Epithelial cell of esophagus (primary cell): ENCODE results near the gene ILKAP.

ENCODE experiments used
- DNase-seq: peaks from one replicate; pipeline ENCODE4 v3.0.0; 2010; ENCODE audit warnings: low read depth
- H3K4me3 ChIP-seq: 2 replicates; pipeline ENCODE4 v1.5.1; 2011; ENCODE audit warnings: mild to moderate bottlenecking, low read length, control low read depth
- TF ChIP-seq, protein P1 (sequence below): IDR thresholded peaks from 2 replicates; pipeline ENCODE4 v1.5.1; 2011; ENCODE audit warnings: low read depth, mild to moderate bottlenecking, low read length, control low read depth, inconsistent platforms; ENCODE audit not compliant: insufficient read depth; ENCODE audit errors: missing control alignments

Gene ILKAP

GRCh38 chr2:238227587-238228032 is 24.1 kb upstream of the ILKAP start:
- no peak overlapping the region for H3K4me3 ChIP-seq
- TF ChIP-seq, protein P1, sequence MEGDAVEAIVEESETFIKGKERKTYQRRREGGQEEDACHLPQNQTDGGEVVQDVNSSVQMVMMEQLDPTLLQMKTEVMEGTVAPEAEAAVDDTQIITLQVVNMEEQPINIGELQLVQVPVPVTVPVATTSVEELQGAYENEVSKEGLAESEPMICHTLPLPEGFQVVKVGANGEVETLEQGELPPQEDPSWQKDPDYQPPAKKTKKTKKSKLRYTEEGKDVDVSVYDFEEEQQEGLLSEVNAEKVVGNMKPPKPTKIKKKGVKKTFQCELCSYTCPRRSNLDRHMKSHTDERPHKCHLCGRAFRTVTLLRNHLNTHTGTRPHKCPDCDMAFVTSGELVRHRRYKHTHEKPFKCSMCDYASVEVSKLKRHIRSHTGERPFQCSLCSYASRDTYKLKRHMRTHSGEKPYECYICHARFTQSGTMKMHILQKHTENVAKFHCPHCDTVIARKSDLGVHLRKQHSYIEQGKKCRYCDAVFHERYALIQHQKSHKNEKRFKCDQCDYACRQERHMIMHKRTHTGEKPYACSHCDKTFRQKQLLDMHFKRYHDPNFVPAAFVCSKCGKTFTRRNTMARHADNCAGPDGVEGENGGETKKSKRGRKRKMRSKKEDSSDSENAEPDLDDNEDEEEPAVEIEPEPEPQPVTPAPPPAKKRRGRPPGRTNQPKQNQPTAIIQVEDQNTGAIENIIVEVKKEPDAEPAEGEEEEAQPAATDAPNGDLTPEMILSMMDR: no peak
- no peak for DNase-seq

- TF ChIP-seq, protein P1: no peak
- H3K4me3 ChIP-seq: no peak overlapping the region
- no peak for DNase-seq
Observed at GRCh38 chr2:238226698-238227586, 23.4 kb upstream of the ILKAP start.

GRCh38 chr2:238225911-238226697 is 22.6 kb upstream of the ILKAP start:
- H3K4me3 ChIP-seq: no peak overlapping the region
- no peak for DNase-seq
- TF ChIP-seq, protein P1: no peak

GRCh38 chr2:238225121-238225520 is 21.6 kb upstream of the ILKAP start:
- no peak overlapping the region for H3K4me3 ChIP-seq
- DNase-seq: no peak
- TF ChIP-seq, protein P1: no peak

GRCh38 chr2:238224356-238225035 is 21.0 kb upstream of the ILKAP start:
- no peak overlapping the region for H3K4me3 ChIP-seq
- TF ChIP-seq, protein P1: no peak
- DNase-seq: no peak

DNA sequence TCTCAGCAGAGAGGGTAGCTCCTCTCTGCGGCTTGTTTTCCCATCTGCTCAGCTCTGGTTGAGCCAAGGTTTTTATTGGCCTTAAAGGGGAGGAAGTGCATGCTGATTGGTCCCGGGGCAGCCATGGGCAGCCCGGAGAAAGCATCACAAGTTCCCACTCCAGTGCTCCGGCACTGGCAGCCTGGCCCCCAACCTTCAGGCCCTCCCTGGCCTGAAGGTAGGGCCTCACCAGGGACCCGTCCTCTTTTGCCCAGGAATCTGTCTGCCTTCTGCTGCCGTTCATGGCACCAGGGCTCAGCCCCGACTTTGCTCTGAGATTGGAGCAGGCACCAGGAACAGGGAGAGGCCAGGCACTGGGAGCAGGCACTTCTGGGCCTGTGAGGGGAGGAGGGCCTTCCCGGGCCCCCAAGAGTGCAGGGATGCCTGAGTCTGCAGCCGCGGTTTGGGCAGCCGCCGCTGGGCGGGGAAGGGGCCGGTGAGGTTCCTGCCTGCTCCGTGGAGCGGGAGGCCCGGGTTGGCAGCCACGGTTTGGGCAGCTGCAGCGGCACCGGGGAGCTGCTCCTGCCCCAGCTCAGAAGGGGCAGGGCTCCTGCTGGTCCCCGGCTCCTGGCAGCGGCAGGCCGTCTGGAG is 17.5 kb upstream of the ILKAP start:
- TF ChIP-seq, protein P1: no peak
- DNase-seq: no peak
- H3K4me3 ChIP-seq: no peak overlapping the region
